Stimulated activated CD4-positive, alpha-beta T cell treated with anti-CD3 and anti-CD28 coated beads, Interleukin-1b, Interleukin-23, amount 100 ng/mL, for 24 hours (primary cell): ENCODE data around the gene PPP2R2D.

Experiments
- DNase-seq, 4 experiments: peaks; one replicate each; pipeline ENCODE4 v3.0.0-alpha.2; 2020; ENCODE audit warnings: low read depth in 4 of 4, low spot score in 1 of 4

Gene PPP2R2D

DNA sequence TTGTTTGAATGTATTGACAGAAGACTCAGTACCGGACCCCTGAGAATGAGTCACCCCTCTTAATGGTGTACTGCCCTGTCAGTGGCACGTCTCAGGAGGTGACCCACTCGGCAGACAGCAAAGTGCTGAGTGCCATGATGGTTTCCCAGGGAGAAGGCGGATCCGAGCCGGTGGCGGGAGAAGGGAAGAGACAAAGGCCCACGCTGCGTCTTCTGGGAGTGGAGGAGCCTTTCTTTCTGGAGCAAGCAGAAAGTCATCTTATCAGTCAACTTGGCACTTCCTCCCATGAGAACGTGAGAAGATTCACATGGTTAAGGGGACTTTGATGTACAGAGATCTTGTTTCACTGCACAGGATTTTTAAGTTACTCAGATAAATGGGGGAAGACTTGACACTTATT is 14.6 kb upstream of the PPP2R2D start:
- DNase-seq = no peak

DNA sequence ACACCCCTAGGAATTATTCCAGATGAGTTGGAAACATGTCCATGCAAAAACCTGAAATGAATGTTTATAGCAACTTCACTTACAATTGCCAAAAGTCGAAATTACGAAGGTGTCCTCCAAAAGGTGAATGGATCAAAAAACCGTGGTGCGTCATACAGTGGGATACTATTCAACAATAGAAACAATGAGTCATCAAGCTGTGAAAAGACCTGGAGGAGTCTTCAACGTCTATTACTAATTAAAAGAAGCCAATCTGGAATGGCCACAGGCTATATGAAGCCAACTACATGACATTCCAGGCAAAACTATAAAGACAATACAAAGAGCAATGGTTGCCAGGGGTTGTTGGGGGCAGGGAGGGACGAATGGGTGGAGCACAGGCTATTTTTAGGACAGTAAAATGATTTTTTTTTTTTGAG is 12.6 kb upstream of the PPP2R2D start:
- no peak for DNase-seq

DNA sequence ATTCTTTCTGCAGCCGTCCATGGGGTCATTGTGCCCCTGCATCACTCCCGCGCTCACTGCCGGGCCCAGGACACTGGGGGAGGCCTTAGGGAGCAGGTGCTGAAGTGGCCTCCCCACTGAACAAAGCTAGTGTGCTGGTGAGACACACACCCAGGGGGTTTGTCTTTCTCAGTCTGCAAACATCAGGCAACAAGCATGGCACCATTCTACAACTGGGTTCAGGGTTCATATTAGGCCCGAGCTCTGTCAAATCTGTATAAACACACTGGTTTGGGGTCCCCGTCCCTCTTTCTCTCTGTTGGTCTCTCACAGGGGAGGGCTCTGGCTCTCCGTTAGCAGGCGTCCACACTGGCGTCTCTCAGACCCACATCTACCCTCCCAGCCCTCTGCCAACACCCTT is 11.1 kb upstream of the PPP2R2D start:
- no peak for DNase-seq

DNA sequence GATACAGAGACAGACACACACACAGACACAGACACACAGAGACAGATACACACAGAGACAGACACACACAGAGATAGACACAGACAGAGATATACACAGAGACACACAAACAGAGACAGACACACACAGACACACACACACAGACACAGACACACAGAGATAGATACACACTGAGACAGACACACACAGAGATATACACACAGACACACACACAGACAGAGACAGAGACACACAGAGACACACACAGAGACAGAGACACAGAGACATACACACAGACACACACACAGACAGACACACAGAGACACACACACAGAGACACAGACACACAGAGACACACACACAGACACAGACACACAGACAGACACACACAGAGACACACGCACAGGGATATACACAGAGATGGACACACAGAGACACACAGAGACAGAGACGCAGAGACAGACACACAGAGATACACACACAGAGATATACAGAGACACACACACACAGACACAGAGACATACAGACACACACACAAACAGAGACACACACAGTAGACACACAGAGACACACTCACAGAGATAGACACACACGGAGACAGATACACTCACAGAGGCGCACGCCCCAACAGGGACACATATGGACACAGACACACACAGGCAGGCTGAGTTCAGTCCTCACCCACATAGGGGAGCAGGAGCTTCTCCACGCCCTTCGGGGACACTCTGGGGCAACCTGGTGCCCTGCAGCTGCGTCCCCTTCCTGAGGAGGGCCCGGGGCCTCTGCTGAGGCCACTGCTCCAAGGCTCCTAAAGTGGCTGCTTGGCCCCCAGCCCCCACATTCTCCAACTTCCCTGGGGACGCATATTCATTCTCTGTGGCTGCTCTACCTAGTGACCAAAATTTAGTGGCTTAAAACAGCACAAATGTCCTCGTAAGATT is 10.3 kb upstream of the PPP2R2D start:
- DNase-seq = no peak

DNA sequence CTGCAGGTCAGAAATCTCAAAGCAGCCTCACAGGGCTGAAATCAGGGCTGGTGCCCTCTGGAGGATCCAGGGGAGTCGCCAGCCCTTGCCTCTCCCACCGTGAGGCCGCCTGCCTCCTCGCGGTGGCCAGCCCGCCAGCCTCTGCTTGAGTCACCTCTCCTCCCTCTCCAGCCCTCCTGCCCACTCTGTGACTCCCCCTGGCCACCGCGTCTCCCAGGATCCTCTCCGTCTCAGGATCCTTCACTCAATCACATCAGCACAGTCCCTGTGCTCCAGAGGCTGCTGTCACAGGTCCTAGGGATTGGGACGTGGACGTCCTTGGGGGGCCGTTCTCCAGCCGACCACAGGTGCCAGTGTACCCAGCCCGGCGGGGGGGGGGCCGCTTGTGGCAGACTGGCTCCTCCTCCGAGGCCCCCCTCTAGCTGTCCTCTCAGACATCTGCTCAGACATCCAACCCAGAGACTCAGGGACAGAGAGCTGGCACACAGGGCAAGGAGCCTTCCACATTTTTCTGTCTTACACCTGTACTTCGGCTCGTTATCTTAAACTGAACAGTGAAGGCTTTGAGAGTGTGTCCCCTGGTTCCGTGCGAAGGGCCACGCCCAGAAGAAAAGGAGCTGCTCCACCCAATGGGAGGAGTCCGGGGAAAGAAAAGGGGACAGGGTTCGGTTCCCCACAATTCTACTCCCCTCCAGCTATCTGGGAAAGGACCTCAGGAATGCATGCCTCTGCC is 9.4 kb upstream of the PPP2R2D start:
- DNase-seq = no peak

DNA sequence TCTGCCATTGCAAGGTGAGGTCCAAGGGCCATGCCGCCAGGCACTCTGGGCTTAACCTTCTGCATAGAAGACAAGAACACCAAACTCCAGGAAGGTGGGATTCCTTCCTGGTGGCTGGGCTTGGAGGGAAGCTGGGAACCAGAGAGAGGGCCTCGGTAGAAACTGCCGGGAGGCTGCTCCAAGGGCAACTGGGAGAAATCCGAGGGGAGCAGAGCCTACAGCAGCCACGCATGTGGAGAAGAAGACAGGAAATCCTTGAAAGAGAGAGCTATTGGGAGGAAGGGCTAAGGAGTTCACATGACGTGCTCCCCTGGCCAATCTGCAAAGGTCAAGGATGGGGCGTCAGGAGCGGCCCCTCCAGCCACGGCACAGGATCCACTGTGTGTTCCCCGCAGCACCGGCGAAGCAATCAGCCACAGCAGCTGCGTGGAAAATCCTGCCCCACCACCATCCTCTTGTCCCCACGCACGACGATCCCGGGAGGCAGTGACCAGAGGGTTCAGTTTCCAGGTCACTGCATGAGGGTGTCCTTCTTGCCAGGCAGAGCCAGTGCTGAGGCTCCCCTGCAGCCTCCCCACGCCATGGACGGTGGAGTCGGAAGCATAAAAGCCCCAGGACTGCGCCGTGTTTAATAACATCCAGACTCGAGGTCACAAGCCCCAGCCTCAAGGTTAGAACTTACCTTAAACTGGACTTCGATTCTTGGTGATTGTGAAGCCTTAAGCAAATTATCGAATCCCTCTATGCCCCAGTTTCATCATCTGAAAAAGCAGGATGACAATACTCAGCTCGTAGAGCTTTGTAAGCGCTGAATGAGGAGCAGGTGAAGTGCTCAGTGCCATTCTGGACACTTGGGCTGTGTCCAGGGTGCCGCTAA is 8.6 kb upstream of the PPP2R2D start:
- no peak for DNase-seq

DNA sequence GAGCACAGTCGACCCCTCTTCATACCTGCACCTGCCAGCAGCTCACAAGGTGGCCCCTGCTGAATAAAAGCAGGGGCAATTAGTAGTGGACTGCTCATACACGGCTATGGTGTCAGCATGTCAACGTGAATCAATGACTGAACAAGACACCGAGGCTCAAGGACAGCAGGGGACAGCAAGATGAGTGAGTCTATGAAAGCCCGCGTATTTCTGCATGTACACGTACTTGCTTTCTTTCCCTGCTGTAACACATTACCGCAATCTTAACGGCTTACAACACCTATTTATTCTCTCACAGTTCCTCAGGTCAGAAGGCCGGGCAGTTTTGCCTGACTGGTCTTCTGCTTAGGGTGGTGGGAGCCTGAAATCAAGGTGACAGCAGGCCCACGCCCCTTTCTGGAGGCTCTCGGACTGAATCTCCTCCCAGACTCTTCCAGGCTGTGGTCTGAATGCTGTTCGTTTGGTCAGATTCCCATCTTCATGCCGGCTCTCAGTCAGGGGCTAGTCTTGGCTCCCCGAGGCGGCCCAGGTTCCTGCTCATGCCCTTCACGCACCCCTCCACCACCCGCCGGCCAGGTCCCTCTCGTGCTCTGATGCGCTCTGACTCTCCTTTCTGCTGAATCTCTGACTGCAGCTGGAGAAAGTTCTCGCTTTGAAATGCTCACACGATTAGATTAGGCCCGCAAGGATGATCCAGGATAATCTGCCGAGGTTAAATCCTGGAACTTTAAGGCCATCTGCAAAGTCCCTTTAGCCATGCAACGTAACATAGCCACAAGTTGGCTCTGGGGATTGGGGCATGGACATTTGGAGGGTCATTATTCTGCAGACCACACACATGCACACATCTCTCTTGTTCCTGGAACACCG is 7.8 kb upstream of the PPP2R2D start:
- DNase-seq = no peak

DNA sequence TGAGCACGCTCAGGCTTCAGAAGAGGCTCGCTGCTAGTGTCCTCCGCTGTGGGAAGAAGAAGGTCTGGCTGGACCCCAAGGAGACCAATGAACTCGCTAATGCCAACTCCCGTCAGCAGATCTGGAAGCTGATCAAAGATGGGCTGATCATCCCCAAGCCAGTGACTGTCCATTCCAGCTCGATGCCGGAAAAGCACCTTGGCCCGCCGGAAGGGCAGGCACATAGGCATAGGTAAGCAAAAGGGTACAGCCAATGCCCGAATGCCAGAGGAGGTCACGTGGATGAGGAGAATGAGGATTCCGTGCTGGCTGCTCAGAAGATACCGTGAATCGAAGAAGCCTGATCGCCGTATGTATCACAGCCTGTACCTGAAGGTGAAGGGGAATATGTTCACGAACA is 5.7 kb upstream of the PPP2R2D start:
- no peak for DNase-seq

DNA sequence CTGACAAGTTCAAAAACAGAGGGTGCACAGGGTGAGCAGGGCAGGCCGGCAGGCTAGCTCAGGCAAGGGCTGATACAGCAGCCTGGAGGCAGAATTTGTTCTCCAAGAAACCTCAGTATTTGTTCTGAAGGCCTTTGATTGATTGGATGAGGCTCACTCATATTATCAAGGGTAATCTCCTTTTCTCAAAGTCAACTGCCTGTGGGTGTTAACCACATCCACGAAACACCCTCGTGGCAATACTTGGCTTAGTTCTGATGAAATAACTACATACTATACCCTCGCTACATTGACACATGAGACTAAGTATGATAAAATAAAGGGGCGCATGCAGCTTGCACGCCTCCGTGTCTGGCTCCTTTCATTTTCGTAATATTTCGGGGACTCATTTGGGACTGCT is 4.4 kb upstream of the PPP2R2D start:
- DNase-seq = no peak

DNA sequence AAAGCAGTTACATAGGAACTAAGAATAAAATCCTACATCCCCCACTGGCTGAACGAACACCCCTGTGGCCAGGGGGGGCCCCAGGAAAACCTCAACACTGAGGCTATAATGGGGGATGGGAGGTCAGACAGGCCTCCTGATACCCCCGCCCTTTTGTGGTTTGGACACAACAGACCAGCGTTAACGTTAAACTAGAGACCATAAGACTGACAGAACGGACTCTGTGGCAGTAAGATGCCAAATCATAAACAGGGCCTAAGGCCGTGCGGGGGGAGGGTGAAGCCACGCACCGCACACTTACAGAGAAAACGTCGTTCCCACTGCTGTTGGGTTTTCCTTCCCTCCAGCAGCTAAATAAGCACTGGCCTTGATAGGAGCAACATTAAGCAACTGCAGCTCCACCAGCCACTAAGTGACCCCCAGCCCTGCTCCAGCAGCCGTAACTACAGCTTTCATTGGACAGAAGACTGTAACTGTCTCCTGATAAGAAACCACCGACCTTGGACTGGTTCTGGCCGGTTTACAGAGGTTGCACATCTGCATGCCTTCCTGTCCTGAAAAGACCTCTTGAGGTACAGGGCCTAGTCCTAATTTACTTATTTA is 3.4 kb upstream of the PPP2R2D start:
- DNase-seq = no peak

DNA sequence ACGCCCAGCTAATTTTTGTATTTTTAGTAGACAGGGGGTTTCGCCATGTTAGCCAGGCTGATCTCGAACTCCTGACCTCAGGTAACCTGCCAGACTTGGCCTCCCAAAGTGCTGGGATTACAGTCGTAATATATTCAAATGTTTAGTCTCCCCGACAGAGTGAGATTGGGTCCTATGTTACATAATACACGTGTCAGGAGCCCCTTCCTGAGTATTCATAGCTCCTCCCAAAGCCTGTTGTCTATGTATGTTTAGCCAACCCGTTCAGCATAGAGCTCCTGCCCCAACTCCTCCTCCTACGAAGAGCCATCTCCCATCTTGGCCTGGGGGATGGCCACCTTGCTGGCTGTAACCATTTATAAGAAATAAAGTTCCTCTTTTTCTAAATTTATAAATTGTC is 2.7 kb upstream of the PPP2R2D start:
- no peak for DNase-seq

DNA sequence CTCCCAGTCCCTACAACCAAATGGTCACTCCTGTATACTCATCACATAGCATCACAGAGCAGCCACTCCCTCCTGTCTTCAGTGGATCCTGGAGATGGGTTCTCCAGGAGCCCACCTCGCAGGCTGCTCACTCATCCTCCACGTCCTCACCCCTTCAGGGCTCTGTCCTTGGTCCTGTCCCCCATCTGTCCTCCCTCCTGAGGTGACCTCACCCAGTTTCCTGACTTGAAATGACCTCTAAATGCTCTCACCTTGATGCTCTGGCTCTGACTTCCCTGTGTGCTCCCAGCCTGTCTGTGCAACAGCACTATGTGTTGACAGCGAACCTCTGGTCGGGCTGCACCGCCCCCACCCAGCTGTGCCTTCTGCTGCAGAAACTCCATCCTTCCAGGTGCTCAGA is 2.1 kb upstream of the PPP2R2D start:
- DNase-seq = no peak

DNA sequence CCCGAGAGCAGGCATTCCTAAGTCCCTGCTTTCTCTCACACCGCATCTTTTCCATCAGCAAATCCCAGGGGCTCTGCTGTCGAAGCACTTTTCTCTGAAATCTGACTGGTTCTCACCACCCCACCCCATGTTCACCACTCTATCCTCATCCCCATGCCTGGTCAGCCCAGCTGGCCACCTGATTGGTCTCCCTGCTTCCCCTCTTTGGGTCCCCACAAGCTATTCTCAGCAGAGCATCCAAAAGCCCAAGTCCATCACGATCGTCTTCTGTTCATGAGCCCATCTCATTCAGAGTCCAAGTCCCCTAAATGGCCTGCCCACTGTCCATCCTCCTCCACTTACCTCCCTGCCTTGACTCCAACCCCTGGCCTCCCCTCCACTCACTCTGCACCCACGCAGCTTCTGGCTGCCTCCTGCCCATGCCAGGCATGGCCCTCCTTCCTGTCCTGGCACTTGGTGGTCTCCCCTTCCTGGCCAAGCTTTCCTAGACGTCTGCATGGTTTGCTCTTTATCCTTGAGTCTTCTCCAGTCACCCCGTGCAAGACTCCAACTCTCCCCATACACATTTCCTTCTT is 1.6 kb upstream of the PPP2R2D start:
- DNase-seq = no peak

DNA sequence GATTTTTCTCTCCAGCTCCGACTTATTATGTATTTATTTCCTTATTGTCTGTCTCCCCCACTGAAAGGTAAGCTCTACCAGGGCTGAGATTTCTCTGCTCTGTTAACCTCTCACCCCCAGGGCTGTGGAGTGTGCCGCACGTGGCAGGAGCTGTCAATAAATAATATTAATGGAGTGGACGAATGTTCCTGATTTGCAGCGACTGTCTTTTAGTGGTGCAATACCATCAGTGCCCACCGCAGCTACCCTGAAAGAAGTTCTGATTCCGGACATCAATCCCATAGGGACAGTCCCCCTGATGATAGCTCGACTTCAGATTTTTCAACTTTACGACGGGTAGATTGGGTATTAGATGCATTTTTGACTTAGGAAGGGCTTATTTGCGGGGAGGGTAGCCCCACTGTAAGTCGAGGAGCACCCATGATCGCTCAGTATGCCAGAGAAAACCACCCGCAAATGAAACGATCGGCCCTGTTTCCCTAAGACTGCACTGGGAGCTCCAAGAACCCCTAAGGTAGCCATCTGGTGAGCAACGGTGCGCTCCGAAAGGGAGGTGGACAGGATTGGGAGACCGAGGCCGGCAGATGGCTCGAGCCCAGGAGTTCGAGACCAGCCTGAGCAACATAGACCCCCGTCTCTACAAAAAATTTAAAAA is 986 bp upstream of the PPP2R2D start:
- no peak for DNase-seq

DNA sequence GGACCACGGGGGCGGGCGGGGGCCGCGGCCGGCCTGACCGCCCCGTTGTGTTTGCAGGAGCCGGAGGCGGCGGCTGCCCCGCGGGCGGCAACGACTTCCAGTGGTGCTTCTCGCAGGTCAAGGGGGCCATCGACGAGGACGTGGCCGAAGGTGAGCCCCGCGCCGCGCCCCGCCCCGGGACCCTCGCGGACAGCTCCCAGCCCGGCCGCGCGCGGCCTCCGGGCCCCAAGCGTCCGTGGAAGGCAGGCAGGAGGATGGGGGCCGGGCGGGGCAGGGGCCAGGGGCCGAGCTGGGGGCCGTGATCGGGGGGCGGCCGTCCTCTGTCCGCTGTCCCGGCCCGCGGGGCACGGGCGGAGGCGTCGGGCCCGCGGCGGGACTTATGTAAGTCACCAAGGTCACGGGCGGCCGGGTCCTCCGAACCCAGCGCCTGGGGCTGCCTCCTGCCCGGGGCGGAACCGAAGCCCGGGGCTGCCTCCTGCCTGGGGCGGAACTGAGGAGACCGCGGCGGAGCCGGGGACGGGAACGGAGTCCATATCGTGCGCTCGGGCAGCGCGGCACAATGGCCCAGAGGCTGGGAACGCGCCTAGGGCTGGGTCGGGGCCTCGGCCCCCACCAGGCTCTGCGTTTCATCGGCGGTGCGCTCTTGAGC is 497 bp downstream of the PPP2R2D start:
- DNase-seq = peak in 1 of 4 experiments; percentile 26

DNA sequence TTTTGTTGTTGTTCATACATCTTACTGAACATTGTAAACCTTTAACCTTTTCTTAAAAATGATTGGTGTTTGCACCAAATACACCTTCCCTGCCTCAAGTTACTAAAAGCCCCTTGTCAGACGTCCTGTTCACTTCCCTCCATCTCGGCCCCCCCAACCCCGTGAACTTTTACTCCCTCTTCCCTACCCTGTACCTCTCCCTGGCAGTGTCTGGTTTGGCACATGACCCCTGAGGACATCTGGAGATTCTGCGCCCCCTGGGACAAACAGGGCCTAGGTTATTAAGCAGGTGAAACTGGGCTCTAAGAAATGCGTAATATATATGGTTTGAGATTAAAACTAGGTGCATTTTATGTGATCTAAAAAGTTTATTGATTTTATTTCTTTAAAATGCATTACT is 1.4 kb downstream of the PPP2R2D start:
- no peak for DNase-seq

DNA sequence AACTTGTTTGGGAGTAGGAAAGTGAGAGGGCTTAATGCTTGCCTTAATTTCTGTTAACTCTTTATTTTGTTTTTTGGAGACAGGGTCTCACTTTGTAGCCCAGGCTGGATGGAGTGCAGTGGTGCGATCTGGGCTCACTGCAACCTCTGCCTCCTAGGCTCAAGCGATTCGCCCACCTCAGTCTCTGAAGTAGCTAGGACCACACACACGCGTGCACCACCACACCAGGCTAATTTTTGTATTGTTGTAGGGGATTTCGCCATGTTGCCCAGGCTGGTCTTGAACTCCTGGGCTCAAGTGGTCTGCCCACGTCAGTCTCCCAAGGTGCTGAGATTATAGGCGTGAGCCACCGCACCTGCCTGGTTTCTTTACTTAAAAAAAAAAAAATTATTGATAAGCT is 1.9 kb downstream of the PPP2R2D start:
- no peak for DNase-seq

DNA sequence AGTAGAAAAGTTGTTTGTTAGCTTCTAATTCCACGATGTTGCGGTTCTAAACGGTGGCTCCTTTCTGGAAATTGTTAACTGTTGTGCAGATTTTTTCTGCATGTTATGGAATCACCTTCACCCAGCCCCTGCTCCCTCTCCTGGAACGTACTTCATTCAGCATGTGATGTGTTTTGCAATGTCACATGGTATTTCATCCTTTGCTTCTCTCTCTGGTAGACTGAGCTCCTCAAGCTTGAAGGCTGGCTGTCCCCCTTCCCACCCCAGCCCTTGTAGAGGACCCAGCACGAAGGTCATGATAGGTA is 4.4 kb downstream of the PPP2R2D start:
- DNase-seq = no peak
